Measurements from ENCODE around the gene MRPS6. TPM values are rescaled to one million over a fixed set of nuclear protein-coding genes. Genes with fewer than 3 reads are reported as not detected.

MRPS6 gene
- total RNA-seq, 1 donor from 2014 or later = 21.5 TPM

DNA sequence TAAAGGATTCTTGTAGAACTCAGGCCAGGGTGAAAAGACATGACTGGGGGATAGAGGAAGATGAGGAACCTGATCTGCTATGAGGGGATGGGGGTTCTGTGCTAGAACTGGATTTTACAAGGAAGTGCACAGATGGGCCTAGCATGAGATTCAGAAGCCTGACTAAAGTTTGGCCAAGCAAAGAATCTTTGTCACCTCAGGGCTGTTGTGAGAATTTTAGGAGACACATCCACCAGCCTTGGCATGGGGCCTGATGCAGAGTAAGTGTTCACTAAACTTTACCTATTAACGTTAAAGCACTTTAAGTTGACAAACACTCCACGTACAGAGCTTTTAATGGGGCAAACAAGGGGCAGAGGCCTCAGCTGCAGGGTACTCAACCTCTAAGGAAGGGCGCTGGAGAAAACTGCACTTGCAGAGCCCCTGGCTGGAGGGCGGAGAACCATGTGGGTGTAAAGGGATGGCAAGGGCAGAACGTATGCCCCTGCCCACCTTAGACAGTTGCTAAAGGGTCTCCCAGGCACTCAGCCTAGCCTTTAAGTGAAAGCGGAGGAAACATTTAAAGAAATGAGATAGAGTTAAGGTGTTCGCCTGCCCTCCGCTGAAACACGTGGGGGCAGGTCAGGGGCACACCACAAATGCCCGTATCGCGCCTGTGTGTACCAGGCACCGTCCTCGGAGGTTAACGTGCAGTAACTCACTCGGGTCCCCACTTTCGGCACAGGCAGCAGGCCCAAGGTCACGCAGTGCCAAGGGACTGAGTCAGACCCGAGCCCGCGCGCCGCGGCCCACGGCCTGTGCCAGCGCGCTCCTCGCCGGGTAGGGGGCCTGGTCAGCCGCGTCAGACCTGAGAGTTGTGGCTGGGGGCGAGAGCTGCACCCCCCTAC, 990 bp upstream of the MRPS6 start:
- DNase-seq = no peak

GRCh38 chr21:34073749-34074282, 438 bp downstream of the MRPS6 start:
- DNase-seq = no peak

DNA sequence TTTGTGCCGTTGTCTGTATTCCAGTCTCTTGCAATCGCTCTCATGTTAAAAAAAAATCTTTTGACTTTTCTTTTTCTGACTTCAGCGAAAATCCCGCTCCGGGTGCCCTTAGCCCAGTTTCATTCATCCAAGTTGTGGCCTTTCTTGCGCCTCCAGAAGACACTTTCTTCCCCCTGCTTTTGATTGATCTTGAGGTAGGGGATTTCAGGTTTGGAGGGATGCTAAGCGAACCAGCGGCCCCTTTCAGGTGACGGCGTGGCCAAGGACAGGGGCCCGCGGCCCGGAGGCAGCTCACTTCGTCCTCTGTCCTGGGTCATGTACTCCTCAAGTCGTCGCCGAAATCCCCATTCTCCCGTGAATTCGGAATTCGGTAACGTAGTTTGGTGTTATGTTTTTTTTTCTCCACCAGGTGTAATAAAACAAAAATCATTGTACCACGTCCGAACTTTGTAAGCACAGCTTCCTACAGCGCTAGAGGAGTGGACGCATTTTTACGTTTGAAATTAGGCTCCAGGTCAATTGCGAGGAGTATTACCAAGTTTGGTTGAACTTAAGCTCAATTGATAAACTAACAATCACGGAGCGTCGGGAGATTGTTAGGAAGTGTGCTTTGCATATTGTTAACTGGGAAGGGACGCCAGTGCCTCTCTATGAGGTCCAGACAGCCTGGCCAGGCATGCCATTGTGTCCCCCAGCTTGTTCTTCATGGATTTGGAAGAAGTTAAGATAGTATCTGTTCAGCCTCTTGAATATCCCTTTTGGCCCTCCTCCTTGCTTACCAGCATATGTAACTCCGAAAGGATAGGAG, 1.1 kb downstream of the MRPS6 start:
- DNase-seq = no peak

DNA sequence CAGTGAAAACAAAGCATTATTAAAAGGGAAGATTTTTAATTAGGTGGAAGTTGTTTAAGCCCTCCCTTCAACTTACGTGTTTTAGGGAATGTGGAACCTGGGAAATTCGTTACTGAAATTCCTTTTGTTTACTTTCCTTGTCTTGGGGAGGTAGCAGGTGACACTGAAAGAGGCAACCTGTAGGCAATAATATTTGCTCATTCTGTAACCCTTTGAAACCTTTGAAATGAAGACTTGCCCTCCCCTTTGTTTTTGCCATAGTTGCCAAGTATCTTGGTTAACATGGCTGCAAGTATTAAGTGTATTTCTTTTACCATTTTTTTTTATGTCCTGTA, 1.7 kb downstream of the MRPS6 start:
- DNase-seq = no peak

DNA sequence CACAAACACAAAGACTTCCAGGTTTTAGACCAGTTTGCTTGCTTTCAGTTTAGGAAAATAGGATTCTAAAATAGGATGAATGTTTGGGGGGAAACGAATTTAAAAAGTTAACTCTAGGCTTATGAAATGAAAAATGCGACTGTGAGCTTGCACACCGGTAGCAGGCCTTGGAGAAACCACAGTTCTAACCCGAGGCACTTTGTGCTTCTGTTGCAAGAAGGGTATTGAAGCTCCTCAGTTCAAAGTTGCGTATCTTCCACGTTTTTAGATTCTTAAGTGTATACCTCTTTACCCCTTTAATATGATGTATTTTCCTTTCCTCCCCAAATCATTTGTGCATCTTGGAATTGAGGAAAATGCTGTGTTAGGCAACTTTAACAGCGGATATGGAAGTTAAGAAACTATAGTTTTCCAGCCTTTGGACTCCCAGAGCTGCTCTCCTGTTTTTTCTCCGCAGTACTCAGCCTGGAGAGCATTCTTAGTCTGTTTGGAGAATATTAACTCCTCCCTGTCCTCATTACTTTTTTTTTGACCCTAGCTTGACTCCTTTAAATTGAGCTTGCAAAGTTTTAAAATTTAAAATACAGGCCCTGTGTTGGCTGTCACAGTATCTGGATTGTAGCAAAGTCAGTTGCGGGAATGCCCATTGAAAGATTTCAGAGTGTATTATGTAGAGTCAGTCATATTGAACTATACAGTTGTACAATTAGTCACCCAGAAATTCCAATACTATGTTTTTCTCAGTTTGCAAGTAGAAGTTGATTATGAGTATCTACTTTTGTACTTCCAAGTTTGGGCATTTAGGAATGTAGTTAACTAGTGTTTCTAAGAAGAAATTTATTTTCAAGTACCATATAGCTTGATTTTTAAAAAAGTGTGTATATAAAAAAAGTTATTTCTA, 2.6 kb downstream of the MRPS6 start:
- no peak for DNase-seq

DNA sequence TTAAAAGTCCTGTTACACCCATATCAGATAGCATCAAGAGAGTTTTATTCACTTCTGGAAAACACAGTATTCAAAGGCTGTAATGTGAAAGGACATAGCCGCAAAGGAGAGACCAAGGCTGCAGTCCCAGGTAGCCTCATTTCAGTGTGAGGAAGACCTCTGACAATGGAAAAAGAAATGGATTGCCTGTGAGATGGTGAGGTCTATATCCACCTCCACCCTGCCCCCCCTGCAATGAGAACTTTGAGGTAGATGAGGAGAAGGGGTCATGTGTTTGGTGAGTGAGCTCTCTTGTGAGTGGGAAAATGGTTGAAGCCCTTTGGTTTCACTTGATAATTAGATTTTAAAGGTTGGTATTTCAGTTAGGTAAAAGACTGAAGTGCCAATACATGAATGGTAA, 3.5 kb downstream of the MRPS6 start:
- no peak for DNase-seq

- no peak for DNase-seq
These were observed 4.5 kb downstream of the MRPS6 start for GRCh38 chr21:34077888-34078287.

- no peak for DNase-seq
These were observed 5.5 kb downstream of the MRPS6 start for GRCh38 chr21:34078915-34079314.

- DNase-seq = no peak
These were observed 7.3 kb downstream of the MRPS6 start for GRCh38 chr21:34080710-34081109.

- no peak for DNase-seq
These were observed 9.4 kb downstream of the MRPS6 start for GRCh38 chr21:34082769-34083168.

DNA sequence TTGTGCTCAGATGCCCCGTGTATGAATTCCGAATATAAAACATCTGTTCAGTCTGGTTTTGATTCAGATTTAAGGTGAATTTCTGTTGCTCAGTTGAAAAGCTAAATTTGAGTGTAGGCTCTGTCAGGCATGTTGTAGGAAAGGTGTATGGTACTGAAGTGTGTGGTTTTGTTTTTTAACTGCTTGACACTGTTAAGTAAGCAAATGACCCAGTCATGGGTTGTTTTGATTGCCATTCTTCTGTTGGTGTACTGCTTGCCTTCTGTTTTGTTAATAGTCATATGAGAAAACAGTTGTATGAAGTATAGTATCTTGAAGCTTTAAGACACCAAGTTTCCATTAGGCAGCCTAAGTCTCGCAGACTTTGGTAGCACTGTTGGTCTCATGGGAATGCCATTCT, 10.0 kb downstream of the MRPS6 start:
- no peak for DNase-seq

DNA sequence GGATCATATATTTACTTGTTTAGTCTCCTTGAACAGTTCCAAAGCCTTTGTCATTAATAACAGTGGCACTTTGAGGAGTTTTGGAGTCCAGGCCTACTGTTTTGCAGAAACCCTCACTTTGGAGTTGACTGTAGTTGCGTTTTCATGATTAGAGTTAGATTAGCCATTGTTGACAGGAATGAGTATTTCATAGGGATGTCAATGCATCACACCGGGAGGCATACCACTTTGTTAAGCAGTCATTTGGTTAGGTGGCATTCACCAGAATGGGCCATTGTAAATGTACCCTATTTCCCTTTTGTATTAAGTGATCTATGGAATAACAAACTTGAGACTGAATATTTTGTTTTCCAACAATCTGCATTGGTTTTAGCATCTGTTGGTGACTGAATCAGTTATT, 11.8 kb downstream of the MRPS6 start:
- DNase-seq = no peak

DNA sequence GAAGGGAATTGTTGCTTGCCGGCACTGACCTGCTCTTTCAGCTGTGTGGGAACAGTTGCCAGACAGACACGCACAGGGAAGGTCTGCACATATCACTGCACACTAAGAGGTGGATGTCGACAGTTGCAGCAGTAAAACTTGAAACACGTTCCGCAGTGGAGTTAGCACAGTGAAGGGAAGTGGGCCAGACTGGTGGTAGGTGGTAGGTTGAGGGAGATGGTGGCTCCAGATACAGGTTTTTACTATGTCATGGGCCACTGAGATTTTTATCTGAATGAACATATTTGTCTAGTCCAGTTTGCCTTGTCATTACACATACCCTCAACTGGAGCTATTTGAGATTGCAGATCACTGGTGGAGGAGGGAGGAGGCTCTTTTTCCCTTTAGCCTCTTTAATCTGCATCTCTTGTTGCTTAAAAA, 13.5 kb downstream of the MRPS6 start:
- DNase-seq = no peak

- DNase-seq = no peak
These were observed 15.4 kb downstream of the MRPS6 start for GRCh38 chr21:34088752-34089151.

- DNase-seq = no peak
These were observed 17.7 kb downstream of the MRPS6 start for GRCh38 chr21:34091032-34091431.

- no peak for DNase-seq
These were observed 18.2 kb downstream of the MRPS6 start for GRCh38 chr21:34091607-34092006.

GRCh38 chr21:34092262-34092921, 19.0 kb downstream of the MRPS6 start:
- DNase-seq = no peak

GRCh38 chr21:34093083-34093482, 19.7 kb downstream of the MRPS6 start:
- DNase-seq = no peak

GRCh38 chr21:34094949-34095348, 21.6 kb downstream of the MRPS6 start:
- DNase-seq = no peak

DNA sequence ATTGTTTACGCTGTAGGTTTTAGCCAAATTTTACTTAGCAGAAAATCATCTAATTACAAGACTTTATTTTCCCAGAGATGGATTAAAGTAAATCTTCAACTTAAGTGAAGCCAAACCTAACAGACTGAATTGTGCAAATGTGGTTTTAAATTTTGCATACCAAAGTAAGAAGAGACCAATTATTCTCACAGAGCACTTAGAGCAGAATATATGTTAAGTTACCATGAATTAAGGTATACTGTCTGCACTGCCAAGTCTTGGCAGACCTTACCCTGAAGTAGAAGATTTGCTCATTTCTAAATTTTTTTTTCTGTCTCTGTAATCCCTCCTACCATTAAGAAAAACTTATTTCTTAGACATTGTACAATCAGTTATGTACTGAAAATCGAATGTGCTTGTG, 24.1 kb downstream of the MRPS6 start:
- no peak for DNase-seq

DNA sequence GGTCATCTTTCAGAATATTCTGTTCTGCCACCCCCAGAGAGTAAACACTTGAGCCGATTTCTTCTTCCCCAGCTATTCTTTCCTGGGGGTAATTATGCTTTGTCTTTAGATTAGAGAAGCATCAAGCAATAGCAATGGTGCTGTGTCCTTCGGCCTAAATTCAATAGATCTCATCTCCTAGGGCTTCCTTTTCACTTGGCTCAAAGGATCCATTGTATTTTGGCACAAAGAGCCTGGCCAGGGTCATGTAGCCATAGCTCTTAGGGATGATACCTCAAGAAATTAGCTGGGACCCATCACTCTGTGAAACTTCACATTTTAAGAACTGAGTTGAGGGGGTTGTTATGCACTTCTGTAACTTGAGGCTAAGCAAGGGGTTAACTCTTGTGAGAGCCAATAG, 27.0 kb downstream of the MRPS6 start:
- DNase-seq = no peak

DNA sequence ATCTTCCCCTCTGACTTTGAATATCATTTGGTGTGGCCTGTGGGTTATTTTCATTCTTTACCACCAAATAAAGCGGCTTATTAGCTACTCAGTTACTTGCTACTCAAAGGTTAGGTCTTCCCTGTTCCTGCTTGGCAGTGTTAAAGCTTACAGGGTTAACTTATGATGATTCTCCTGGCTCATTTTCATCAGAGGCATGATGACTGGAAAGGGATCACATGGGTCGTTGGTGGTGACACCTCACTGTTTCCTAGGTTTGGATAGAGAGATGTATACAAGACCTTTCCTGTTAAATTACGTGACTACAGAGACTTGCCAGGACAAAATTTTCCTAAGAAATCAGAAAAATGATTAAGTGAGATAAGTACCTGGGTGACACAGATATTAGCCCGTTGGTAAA, 27.4 kb downstream of the MRPS6 start:
- no peak for DNase-seq

All from occipital lobe (tissue), 2 donors.